PFSK-1 (cell line): ENCODE measurements around the gene DPEP1.

Experiments used
- FOXP2 ChIP-seq: optimal IDR thresholded peaks from 2 replicates; pipeline ENCODE3; 2011; ENCODE audit warnings: borderline replicate concordance, control low read depth, inconsistent platforms; ENCODE audit not compliant: insufficient read depth; ENCODE audit errors: extremely low read length, extremely low read depth
- POLR2AphosphoS5 ChIP-seq: IDR thresholded peaks from 2 replicates; pipeline ENCODE4 v1.6.1; 2012; ENCODE audit warnings: low read depth, mild to moderate bottlenecking, control low read depth, low read length, moderate library complexity
- REST ChIP-seq, 2 experiments: IDR thresholded peaks; 2 replicates each; pipeline versions ENCODE4 v1.6.1 to v1.8.0; 2011 to 2012; ENCODE audit warnings: low read depth in 2 of 2, low read length in 2 of 2, control low read depth in 1 of 2, inconsistent platforms in 1 of 2, mild to moderate bottlenecking in 1 of 2, moderate library complexity in 1 of 2; ENCODE audit not compliant: insufficient read depth in 1 of 2
- SIN3A ChIP-seq: IDR thresholded peaks from 2 replicates; pipeline ENCODE4 v1.6.1; 2012; ENCODE audit warnings: mild to moderate bottlenecking, low read length, moderate library complexity, borderline replicate concordance; ENCODE audit not compliant: insufficient read depth
- TAF1 ChIP-seq: IDR thresholded peaks from 2 replicates; pipeline ENCODE4 v1.6.1; 2012; ENCODE audit warnings: low read length, control low read depth, borderline replicate concordance; ENCODE audit not compliant: insufficient read depth

- no peak for TF ChIP-seq TAF1
- TF ChIP-seq REST (IDR thresholded peaks at IDR 0.05; ENCODE audit: insufficient read depth in 1 of 2, low read depth in 2 of 2, low read length in 2 of 2), result peak in 1 of 2 experiments; percentile 51; a peak in 1 of 4 replicates
- peak; percentile 88; the same call in 1 of the 2 replicates for TF ChIP-seq SIN3A
- no peak for TF ChIP-seq POLR2AphosphoS5
- TF ChIP-seq FOXP2, result peak; percentile 71
These were observed 3.2 kb downstream of the DPEP1 start for GRCh38 chr16:89616623-89617022.
